Sigmoid colon (tissue), 7 donors: ENCODE data around the gene ECE2. TPM values are rescaled to one million over a fixed set of nuclear protein-coding genes. Genes with fewer than 3 reads are reported as not detected.

ENCODE experiments used
- DNase-seq: peaks from one replicate; pipeline ENCODE4 v3.0.0-alpha.2; 2019
- H3K27ac ChIP-seq, 4 donors: fragments of 200-600 bp; sonication (generic); one replicate each; pipeline ENCODE4 v1.5.1; 2016 to 2019; ENCODE audit warnings: mild to moderate bottlenecking in 1 of 4
- H3K27me3 ChIP-seq, 3 donors: fragments of 200-600 bp; sonication (generic); one replicate each; pipeline ENCODE4 v1.5.1; 2019; ENCODE audit warnings: mild to moderate bottlenecking in 1 of 3
- H3K36me3 ChIP-seq, 4 donors: fragments of 200-600 bp; sonication (generic); one replicate each; pipeline ENCODE4 v1.5.1; 2016 to 2019
- H3K4me1 ChIP-seq, 4 donors: fragments of 200-600 bp; sonication (generic); one replicate each; pipeline ENCODE4 v1.5.1; 2017 to 2019
- H3K4me3 ChIP-seq, 4 donors: fragments of 200-600 bp; sonication (generic); one replicate each; pipeline ENCODE4 v1.5.1; 2017 to 2019; ENCODE audit warnings: mild to moderate bottlenecking in 2 of 4, moderate library complexity in 1 of 4
- H3K9me3 ChIP-seq, 4 donors: fragments of 200-600 bp in 3 of 4; sonication (generic) in 3 of 4; one replicate each; pipeline versions ENCODE4 v1.5.1 to v1.6.1; 2013 to 2019
- CTCF ChIP-seq, 4 experiments: fragments of 450-650 bp in 3 of 4; fragments of 200-600 bp in 1 of 4; IDR thresholded peaks; one replicate each; pipeline ENCODE4 v1.5.1; 2016 to 2019; ENCODE audit warnings: antibody characterized with exemption in 4 of 4, mild to moderate bottlenecking in 3 of 4, moderate library complexity in 2 of 4
- EP300 ChIP-seq, 4 donors: sonication (generic); formaldehyde crosslinking; IDR thresholded peaks; one replicate each; pipeline ENCODE4 v1.6.1; 2017; ENCODE audit warnings: antibody characterized with exemption in 4 of 4
- POLR2A ChIP-seq, 2 donors: fragments of 450-650 bp; IDR thresholded peaks; one replicate each; pipeline ENCODE4 v1.6.1; 2016; ENCODE audit warnings: antibody characterized with exemption in 2 of 2, mild to moderate bottlenecking in 2 of 2, moderate library complexity in 2 of 2
- POLR2AphosphoS5 ChIP-seq, 4 donors: sonication (generic); formaldehyde crosslinking; IDR thresholded peaks; one replicate each; pipeline ENCODE4 v1.6.1; 2017; ENCODE audit warnings: antibody characterized with exemption in 4 of 4
- WGBS, 2 donors: extraction: QIAGEN DNeasy Blood & Tissue Kit; methylation state at CpG; one replicate each; pipeline ENCODE4 v1.1.7; 2013; 5-methylcytosine and 5-hydroxymethylcytosine counted together
- intact Hi-C: fragments of 100-400 bp; cut with DNase I; formaldehyde crosslinking; loops from one replicate; pipeline ENCODE4 v1.15.1; 2023
- polyA plus RNA-seq, 3 donors: library from polyadenylated mRNA; stranded (reverse); fragments of 200-250 nt; gene quantifications; one replicate each; pipeline ENCODE4 v1.2.3, GENCODE V29; 2013
- total RNA-seq, 4 donors: library from RNA; depleted of rRNA; stranded (reverse); fragments of >200 nt; gene quantifications; one replicate each; pipeline ENCODE4 v1.1.0, GENCODE V29; 2016
- donor health status: healthy with polysubstance abuse.
- donor health status: Bipolar disorder and iron deficiency.
- donor health status: healthy.

The ECE2 gene
- total and polyA plus RNA-seq, 7 donors = 0.49 to 2.9 (median 1.1) TPM; not detected in 2

- Histone ChIP-seq H3K9me3 (no peaks in the 10 kb centered on the region), H3K27ac (no peak overlapping the region), H3K27me3 (no peaks in the 10 kb centered on the region), H3K4me3 (no peak overlapping the region), H3K36me3 (peaks cover 94 to 100% (median 98%) of the 10 kb centered on the region in 4 donors), H3K4me1 (peaks cover 0 to 24% (median 24%) of the 10 kb centered on the region in 4 donors)
- WGBS, 2 donors = 92 to 93% methylated on average over 13 of the region's 13 CpGs
- no peak for TF ChIP-seq EP300 (IDR thresholded peaks at IDR 0.05)
- TF ChIP-seq POLR2AphosphoS5 (IDR thresholded peaks at IDR 0.05) = no peak
- no peak for TF ChIP-seq POLR2A (IDR thresholded peaks at IDR 0.05)
- TF ChIP-seq CTCF (IDR thresholded peaks at IDR 0.05) = no peak
- intact Hi-C loops = no loop called here
- DNase-seq = no peak
Measured at GRCh38 chr3:184325269-184325668, 49.4 kb downstream of the ECE2 start.

- H3K27me3 ChIP-seq = no peaks in the 10 kb centered on the region
- H3K36me3 ChIP-seq = peaks cover 95 to 100% (median 100%) of the 10 kb centered on the region in 4 donors
- H3K27ac ChIP-seq = no peak overlapping the region
Measured at GRCh38 chr3:184325715-184326369, 50.0 kb downstream of the ECE2 start.

GRCh38 chr3:184327171-184327570 lies 51.3 kb downstream of the ECE2 start:
- Histone ChIP-seq H3K27me3 (no peaks in the 10 kb centered on the region), H3K27ac (peak overlapping the region in 1 of 4 donors; percentile 24), H3K9me3 (no peaks in the 10 kb centered on the region), H3K4me3 (no peak overlapping the region), H3K36me3 (peaks cover 96 to 100% (median 100%) of the 10 kb centered on the region in 4 donors), H3K4me1 (peaks cover 0 to 12% (median 7%) of the 10 kb centered on the region in 4 donors)
- no peak for DNase-seq
- intact Hi-C loops = no loop called here
- 97% methylated on average over 21 of the region's 21 CpGs for WGBS, 2 donors
- TF ChIP-seq CTCF (IDR thresholded peaks at IDR 0.05) (no peak), POLR2A (IDR thresholded peaks at IDR 0.05) (no peak), EP300 (IDR thresholded peaks at IDR 0.05) (no peak), POLR2AphosphoS5 (IDR thresholded peaks at IDR 0.05) (no peak)

More at GRCh38 chr3:184325715-184326369, 50.0 kb downstream of the ECE2 start:
- no peak for DNase-seq
- WGBS, 2 donors = 78 to 80% methylated on average over 6 of the region's 6 CpGs
- Histone ChIP-seq H3K9me3 (no peaks in the 10 kb centered on the region), H3K4me1 (peaks cover 0 to 19% (median 18%) of the 10 kb centered on the region in 4 donors), H3K4me3 (no peak overlapping the region)
- TF ChIP-seq POLR2A (IDR thresholded peaks at IDR 0.05) = no peak
- TF ChIP-seq EP300 (IDR thresholded peaks at IDR 0.05) = no peak
- TF ChIP-seq POLR2AphosphoS5 (IDR thresholded peaks at IDR 0.05) = no peak
- intact Hi-C loops = no loop called here

GRCh38 chr3:184328516-184328915 lies 52.7 kb downstream of the ECE2 start:
- Histone ChIP-seq H3K27ac (no peak overlapping the region), H3K36me3 (peaks cover 83 to 100% (median 100%) of the 10 kb centered on the region in 4 donors), H3K4me3 (no peak overlapping the region), H3K9me3 (no peaks in the 10 kb centered on the region), H3K4me1 (peaks cover 0 to 7% (median 3%) of the 10 kb centered on the region in 4 donors), H3K27me3 (no peaks in the 10 kb centered on the region)
- WGBS, 2 donors = 46 to 63% methylated on average over 3 of the region's 3 CpGs
- intact Hi-C loops = no loop called here
- DNase-seq = no peak
- no peak for TF ChIP-seq EP300 (IDR thresholded peaks at IDR 0.05)
- TF ChIP-seq POLR2AphosphoS5 (IDR thresholded peaks at IDR 0.05) = no peak

- no peaks in the 10 kb centered on the region for H3K9me3 ChIP-seq
- TF ChIP-seq POLR2AphosphoS5 (IDR thresholded peaks at IDR 0.05) (peak in 1 of 4 donors; percentile 25), EP300 (IDR thresholded peaks at IDR 0.05) (no peak)
- H3K36me3 ChIP-seq = peaks cover 43 to 78% (median 75%) of the 10 kb centered on the region in 4 donors
- DNase-seq = no peak
- peaks cover 3 to 25% (median 20%) of the 10 kb centered on the region in 4 donors for H3K4me1 ChIP-seq
- H3K27ac ChIP-seq = peak overlapping the region; percentile 17 to 100 (median 80)
- no peak overlapping the region for H3K4me3 ChIP-seq
- no peaks in the 10 kb centered on the region for H3K27me3 ChIP-seq
- WGBS, 2 donors = 86 to 89% methylated on average over 10 of the region's 10 CpGs
- intact Hi-C loops = loop anchor here (10.0 kb wide), 1 partner anchor 698 kb away; the partner anchor contains the start of gene KLHL24
Measured at GRCh38 chr3:184332370-184333090, 56.7 kb downstream of the ECE2 start.

GRCh38 chr3:184333190-184333589 lies 57.4 kb downstream of the ECE2 start:
- no peaks in the 10 kb centered on the region for H3K9me3 ChIP-seq
- H3K36me3 ChIP-seq = peaks cover 36 to 72% (median 69%) of the 10 kb centered on the region in 4 donors
- intact Hi-C loops = loop anchor here (10.0 kb wide), 1 partner anchor 698 kb away; the partner anchor contains the start of gene KLHL24
- peaks cover 3 to 32% (median 27%) of the 10 kb centered on the region in 4 donors for H3K4me1 ChIP-seq
- peak overlapping the region in 3 of 4 donors; percentile 61 to 100 (median 99) for H3K27ac ChIP-seq
- DNase-seq = no peak
- TF ChIP-seq CTCF (IDR thresholded peaks at IDR 0.05) (no peak), POLR2A (IDR thresholded peaks at IDR 0.05) (no peak), POLR2AphosphoS5 (IDR thresholded peaks at IDR 0.05) (no peak), EP300 (IDR thresholded peaks at IDR 0.05) (no peak)
- 84 to 90% methylated on average over 6 of the region's 6 CpGs for WGBS, 2 donors
- no peaks in the 10 kb centered on the region for H3K27me3 ChIP-seq
- no peak overlapping the region for H3K4me3 ChIP-seq
